NCI-H2107 treated with DMSO at 0.1 percent for 48 hours (cell line): ENCODE results near the gene MTMR2.
"Not testable (repeated sequence)": the region's sequence is repeated elsewhere in the genome, so short reads cannot be mapped to it uniquely, and the experiment has no call there.

ENCODE experiments used
- DNase-seq: peaks from one replicate; lab custom pipeline; 2025; ENCODE audit not compliant: unreplicated experiment; lab: John Stamatoyannopoulos, UW

The MTMR2 gene

DNA sequence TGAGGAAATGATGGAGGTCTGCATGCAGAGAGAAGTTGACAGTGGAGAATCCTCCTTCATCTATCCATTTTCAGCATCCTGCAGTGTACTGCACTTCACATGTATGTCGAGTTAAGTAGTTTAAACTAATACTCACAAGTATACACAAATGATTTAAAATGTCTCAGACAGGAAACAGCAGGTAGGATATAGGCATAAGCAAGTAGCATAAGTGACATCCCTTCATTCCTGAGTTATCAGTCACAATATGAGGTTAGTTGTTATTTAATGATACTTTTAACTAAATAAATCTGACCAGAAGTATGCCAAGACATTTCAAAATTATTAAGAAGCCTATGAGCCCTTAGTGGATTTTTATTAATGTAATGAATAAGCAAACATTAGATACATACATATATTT, 37.4 kb downstream of the MTMR2 start:
- no peak for DNase-seq

DNA sequence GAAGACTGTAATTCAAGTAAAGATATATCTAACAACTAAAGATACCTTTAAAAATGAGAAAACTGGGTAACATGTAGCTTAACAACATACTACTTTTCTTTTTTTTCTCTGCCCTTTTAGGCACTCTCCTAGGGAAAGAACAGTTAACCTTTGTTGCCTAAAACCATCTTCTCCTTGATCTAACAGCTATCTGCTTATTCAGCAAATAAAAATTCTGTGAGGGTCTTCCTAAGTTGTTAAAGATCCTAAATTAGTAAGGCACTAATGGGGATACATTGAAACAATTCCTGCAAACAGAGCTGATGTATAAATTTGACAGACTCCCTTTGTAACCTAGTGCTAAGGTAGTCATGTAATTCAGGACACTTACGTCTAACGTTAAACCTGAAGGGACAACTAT, 39.1 kb downstream of the MTMR2 start:
- DNase-seq = no peak

DNA sequence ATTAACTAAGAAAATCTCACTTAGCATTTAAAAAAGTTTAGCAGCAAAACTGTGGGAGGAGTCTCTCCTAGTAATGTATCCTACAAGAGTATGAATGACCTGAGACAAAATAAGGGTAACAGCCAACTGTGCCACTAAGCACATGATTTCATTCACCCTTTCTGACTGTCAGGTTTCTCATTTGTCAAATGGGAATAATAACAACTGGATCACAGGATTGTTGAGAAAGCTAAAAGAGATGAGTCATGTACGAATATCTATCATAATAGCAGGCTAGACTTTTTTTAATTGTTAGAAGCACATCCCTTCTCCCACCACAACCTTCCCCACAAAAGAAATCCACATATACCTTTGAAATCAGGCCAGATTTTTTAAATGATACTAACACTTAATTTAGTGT, 39.5 kb downstream of the MTMR2 start:
- no peak for DNase-seq

DNA sequence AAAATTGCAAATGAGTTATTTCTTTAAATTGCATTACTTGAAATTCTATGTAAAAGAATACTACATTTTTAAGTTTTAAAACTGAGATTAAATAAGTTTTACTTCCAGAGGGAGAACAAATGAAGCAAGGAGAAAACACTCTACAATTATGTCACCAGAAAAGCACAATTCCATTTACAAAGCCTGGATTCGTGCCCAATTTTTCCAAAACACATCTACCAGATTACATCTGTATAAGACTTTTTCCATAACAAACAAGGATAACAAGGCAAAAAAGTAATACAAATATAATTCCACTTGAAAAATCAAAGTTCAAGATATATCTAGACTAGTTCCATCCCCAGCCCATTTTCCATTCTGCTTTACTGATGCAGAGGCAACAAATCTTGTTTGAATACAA, 40.5 kb downstream of the MTMR2 start:
- no peak for DNase-seq

DNA sequence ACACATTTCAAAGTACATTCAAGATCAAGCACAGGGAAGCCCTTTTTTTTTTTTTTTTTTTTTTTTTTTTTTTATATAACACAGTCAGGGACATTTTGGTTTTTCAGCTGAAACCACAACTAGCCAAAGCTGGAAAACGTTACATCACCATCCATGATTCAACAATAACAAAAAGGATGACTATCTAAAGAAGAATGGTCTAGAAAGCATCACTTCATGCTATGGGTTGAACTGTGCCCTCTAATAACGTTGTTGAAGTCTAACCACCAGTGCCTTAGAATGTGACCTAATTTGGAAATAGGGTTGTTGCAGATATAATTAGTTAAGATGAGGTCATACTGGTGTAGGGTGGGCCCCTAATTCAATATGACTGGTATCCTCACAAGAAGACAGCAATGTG, 46.6 kb downstream of the MTMR2 start:
- DNase-seq = no peak

DNA sequence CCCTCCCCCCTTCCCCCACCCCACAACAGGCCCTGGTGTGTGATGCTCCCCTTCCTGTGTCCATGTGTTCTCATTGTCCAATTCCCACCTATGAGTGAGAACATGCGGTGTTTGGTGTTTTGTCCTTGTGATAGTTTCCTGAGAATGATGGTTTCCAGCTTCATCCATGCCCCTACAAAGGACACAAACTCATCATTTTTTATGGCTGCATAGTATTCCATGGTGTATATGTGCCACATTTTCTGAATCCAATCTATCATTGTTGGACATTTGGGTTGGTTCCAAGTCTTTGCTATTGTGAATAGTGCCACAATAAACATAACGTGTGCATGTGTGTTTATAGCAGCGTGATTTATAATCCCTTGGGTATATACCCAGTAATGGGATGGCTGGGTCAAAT, 53.0 kb downstream of the MTMR2 start:
- not testable (repeated sequence) for DNase-seq

DNA sequence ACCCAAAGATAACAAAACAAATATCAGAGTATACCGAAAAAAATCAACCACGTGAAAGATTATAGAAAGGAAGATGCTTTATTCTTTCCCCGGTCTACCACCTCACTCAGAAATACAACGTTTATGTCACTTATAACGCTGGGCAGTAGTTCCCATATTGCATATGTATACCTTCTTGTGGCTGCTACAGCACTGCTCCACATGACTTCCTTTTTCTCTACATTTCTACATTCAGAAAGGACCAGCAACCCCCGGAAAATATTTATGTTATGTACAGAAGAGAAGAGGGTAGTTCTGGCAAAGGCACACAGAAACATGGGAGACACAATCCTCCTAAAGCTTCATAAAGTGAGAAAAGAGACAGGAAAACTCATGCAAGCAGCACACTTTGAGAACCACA, 56.8 kb downstream of the MTMR2 start:
- DNase-seq = no peak

DNA sequence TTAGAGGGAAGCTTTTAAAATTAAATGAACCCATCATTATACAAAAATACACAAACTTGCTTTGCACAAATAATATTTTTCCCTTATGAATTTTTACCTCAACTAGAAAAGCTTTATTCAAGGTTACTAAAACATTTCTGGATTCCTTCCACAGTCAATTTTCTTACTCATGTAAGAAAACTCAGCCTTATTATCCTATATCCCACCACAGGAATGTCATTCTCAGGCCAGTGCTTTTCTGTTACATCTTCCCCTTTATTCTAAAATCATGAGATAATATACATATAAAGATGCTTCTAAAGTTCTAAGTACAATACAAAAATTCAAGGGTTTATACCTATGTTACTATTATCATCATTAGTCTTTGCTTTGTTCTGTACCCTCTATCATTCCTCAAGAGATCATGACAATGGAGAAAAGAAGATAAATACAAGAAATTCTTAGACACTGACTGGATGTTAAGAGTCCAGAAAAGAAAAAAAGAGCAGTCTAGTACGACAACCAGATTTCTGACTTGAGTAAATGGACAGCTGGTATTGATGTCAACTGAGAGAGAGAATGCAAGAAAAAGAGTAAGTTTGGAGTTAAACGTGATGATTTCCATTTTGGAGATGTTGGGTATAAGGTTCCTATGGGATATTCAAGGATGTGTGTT, 60.3 kb downstream of the MTMR2 start:
- no peak for DNase-seq

DNA sequence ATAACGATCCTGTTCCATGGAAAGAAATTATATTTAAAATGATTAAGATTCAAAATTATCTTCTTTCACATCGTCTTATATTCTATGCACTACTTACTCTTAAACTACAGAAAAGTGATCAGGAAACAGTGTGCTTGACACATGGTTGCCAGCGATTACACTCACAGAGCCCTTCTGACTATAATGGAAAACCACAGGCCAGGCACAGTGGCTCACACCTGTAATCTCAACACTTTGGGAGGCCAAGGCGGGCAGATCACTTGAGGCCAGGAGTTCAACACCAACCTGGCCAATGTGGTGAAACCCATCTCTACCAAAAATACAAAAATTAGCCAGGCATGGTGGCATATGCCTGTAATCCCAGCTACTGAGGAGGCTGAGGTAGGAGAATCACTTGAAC, 63.9 kb downstream of the MTMR2 start:
- not testable (repeated sequence) for DNase-seq

DNA sequence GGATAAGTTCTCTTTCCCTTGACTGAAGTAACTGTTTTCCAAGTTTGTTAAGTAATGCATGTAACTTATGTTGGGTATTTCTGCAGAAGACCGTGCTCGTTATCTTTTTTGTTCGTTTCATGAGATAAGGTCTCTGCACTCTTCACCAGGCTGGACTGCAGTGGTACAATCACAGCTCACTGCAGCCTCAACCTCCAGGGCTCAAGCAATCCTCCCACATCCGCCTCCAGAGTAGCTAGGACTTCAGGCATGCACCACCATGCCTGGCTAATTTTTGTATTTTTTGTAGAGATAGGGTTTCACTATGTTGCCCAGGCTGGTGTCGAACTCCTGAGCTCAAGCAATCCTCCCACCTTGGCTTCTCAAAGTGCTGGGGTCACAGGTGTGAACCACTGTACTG, 69.5 kb downstream of the MTMR2 start:
- DNase-seq = not testable (repeated sequence)

DNA sequence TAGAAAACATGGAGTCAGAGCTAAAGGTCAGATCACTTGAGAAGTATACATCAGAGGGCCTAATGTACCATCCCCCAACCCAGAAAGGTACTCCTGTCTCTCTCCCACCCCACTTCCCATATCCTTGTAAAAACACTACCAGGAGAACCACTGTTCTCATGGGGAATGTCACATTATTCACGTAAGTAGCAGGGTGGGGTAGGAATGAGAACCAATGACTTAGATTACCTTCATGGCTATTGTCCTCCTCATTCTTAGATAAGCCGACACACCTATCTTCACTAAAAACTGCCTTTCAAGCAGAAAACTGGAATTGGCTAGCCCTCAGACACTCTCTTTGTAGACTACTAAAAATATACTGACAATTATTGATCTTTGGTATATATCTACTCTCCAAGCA, 70.0 kb downstream of the MTMR2 start:
- no peak for DNase-seq

DNA sequence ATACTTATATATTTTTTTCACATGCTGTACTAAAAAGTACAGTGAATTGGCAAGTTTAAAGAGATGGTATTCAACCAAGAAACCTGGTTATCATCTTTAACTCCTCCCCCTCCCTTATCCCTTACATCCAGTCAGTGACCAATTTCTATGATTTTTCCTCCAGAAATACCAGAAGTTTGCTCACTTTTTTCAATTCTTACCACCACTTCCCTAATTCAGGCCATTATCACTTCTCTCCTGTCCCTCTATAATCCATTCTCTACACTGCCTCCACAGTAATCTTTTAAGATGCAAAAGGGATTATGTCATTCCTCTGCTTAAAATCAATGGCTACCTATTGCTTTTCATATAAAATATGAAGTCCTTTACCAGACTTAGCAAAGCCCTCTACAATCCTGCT, 70.8 kb downstream of the MTMR2 start:
- DNase-seq = no peak

DNA sequence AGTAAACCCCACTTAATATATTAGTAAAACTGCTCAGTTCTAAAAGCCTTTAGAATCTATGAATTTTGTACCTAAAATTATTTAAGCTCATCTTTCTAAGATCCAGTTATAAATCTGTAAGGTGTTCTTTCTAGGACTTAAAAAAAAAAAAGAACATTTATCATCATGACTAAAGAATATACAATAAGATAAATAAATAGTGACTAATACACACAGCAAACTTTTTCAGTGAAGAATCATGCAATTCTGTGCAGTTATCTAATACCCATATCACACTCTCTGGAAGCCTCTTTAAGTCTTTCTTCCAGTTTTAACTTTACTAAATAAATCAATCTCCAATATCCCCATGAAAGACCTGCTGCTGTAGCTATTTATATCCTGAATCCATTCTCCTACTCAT, 73.8 kb downstream of the MTMR2 start:
- DNase-seq = no peak

DNA sequence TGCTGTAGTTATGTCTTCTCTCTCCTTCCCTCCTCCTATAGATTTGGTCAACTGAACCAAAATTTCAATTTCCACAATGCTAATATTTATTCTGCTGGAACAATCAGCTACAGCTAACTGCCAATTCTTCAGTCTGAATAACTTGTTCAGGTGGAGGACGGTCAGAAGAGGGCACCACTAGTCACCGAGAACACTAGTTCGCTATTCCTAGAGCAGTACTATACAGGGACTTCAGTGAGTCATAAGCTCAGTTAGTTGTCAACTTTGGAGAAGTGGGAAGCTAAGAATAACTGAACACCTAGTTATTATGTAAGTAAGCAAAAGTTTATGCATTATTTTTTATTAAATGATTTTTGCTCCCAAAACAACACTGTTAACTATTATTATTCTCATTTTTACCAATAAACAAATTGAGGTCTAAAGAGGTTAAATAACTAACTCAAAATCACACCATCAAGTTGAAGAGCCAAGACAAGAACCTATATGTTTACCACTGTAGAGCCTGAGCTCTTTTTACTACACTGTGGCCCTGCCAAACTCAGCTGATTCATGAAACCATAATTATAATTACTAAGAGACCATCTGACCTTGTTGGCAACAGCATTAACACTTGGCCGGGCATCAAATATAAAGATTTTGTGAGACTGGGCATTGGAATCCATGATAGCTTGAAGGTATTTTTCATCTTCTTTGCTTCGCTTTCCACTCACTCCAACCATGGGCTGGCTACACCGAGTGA, 74.7 kb downstream of the MTMR2 start:
- peak; percentile 22 for DNase-seq

DNA sequence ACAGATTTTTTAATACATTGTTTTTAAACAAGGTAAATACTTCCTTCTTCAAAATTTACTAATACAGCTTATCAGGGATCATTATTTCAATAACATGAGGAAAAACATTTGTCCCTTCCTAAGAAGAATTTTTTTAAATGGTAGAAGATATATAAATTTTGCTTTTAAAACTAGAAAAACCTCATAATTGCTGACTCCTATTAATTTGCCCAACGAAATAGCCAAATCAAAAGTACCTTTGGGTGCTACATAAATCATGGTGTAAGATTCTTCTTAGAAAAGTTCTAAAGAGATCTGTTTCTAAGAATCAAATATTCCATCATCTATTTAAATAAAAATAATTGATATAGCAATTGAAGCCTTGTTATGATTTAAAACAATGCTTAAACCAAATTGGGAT, 78.7 kb downstream of the MTMR2 start:
- DNase-seq = no peak

DNA sequence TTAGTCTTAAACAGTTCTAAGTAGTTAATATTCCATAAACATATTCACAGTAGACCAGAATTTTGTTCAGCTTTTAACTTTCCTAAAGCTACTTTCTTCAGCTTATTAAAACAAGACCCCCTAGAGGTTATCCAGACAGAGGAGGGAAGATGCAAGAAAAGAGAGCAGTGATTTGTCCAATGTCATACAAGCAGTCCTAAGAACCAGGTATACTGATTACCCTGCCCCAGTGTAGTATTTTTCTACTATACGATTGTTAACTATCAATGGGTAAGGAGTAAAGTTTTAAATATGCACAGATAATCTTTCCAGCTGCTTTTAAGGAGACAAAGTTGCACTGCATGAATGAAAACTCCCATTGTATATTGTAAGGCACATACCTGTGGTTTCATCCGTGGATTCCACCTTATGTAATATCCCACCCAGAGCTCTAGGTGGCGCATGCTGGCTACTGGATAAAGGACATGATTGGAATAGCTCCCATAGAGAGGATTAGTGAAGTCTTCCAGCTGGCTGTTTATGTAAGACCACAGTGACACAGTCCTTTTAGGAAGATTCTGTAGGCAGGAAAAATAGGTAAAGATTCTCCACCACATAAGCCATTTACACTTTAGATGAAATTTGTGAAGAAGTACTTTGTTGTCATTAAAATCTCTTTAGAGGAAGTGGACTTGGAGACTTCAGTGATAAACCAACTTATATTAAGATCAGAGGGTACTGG, 88.0 kb downstream of the MTMR2 start:
- DNase-seq = peak; percentile 63

DNA sequence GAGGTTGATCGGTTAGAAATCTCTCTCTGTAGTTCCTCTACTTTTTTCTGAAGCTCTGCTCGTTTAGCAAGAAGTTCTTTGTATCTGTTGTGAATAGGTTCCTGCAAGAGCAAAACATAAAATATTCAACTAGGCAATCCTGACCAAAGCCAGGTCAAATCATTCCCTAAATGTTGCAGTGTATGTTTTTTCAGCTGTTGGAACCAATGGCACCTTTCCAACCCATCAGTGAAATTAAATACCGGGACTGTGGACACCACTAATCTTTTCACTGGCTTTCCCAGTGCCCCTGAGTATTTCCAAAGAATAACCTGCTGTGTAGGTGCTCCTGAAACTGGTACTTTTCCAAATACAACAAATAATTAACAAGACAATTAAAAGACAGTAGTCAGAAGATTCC, 88.6 kb downstream of the MTMR2 start:
- no peak for DNase-seq

DNA sequence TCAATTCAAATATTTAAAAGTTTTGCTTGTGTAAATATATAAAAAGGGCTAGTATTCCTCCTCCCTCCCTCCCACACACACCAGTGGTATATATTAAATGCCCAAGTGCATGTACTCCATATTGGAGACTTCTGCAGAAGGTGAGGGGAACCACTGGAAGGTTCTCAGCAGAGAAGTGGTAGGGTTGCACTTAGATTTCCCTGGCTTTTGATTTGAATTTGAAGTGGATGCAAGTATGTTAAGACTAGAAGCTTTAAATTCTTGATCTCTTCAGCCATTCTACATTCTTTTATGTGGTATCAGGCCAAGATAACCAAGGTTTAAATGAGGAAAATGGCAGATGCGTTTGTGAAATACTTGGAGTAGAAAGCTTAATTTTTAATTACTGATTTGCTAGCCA, 90.5 kb downstream of the MTMR2 start:
- DNase-seq = no peak

DNA sequence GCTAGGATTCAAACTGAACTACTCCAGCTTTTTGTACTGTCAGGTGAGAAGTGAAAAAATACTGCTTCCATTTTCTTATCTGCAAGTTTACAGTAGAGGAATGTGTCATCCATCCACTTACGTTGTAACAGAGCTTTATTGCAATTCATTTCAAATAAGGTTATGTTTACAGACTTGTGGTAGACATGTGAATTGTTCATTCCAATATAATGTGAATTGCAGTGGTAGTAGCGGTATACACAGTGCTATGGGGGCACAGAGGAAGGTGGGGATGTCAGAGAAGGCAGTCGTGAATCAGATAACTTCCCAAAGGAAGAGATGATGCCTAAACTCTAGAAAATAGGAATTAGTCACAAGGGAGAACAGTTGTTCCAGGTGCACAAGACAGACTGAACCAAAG, 91.1 kb downstream of the MTMR2 start:
- DNase-seq = no peak

DNA sequence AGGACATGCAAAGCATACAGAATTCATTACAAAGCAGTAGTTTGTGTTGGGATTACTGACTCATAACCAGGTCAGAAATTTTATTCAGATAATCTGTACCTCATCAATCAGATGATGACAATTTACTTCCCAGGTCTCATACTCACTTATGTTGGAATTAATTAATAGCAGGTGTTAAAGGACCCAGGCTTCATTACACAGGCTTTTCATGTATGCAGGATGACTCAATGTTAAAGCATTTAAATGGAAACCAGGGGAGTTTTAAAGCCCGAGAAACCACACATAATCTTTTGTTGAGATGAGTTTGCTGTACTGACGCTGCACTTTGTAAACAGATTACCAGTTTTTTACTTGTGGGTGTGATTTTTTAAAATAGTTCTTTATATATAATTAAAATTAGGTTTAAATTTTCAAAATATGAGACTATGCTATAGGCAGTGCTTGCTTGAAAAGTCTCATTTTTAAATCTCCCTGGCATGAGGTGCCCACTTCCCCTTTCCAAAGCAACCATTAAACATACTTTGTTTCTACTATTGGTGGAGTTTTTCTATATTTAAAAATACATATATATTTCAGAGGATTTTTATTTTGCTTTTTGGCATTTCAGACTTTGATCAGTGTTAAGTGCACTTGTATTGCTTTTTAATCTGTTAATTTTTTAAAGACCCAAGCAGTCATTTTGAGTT, 92.6 kb downstream of the MTMR2 start:
- no peak for DNase-seq

DNA sequence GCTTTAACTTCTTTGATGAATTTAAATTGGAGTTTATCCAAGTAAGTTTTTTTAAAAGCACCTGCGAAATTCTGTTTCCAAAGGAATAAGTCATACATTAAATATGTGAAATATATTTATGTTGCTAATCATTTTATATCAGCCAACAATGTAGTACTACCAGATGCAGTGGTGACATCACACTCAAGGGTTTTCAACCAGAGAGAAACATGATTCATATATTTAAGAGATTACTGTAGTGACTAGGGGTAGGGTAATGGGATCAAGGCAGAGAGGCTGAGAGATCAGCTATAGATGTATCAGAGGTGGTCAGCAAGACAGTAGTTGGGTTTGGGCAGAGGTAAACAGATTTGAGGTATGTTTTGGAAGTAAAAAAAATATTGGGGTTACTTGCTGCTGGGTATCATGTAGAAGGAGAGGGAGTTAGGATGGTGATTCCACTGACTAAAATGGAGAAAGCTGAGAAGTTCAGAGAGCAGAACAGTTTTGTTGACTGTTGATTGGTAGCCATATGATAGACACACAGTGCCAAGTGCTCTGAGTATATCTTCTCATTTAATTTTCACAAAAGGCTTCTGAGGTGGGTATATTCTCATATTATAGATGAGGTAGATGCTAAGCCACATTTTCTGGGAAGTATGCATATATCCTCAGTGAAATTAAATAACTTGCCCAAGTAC, 94.2 kb downstream of the MTMR2 start:
- DNase-seq = no peak
